Dendritic cell treated with granulocyte-macrophage colony-stimulating factor and Interleukin-4, amounts not matched to agents 40 ng/mL and 50 ng/mL, for 4 days (primary cell): ENCODE results near the gene PAQR8.
A peak's percentile ranks its signal among the peaks of the same experiment; 100 is the strongest.

Experiments
- H3K27ac Mint-ChIP-seq: one replicate; pipeline ENCODE4 v1.8.0; 2022; ENCODE audit warnings: mild to moderate bottlenecking, mixed read lengths
- H3K27me3 Mint-ChIP-seq: one replicate; pipeline ENCODE4 v1.8.0; 2022; ENCODE audit warnings: mild to moderate bottlenecking, mixed read lengths
- H3K36me3 Mint-ChIP-seq: one replicate; pipeline ENCODE4 v1.8.0; 2022; ENCODE audit warnings: low read depth, mixed read lengths
- H3K4me1 Mint-ChIP-seq: one replicate; pipeline ENCODE4 v1.8.0; 2022; ENCODE audit warnings: low read depth, mixed read lengths
- H3K4me3 Mint-ChIP-seq: one replicate; pipeline ENCODE4 v1.8.0; 2022; ENCODE audit warnings: mild to moderate bottlenecking, moderate library complexity, mixed read lengths
- H3K9me3 Mint-ChIP-seq: one replicate; pipeline ENCODE4 v1.8.0; 2022; ENCODE audit warnings: mixed read lengths
- intact Hi-C: fragments of 100-400 bp; cut with micrococcal nuclease; formaldehyde crosslinking; loops from one replicate; pipeline ENCODE4 v1.15.0; 2022

PAQR8 gene

GRCh38 chr6:52360601-52361413 is 1.1 kb upstream of the PAQR8 start:
- no peaks in the 10 kb centered on the region for H3K27me3 Mint-ChIP-seq
- H3K9me3 Mint-ChIP-seq, result no peaks in the 10 kb centered on the region
- H3K27ac Mint-ChIP-seq, result peak overlapping the region; percentile 83
- H3K36me3 Mint-ChIP-seq, result peaks cover 11% of the 10 kb centered on the region
- H3K4me3 Mint-ChIP-seq, result peak overlapping the region; percentile 99
- intact Hi-C loops, result loop anchor here (5.0 kb wide), 1 partner anchor 216 kb away; the partner anchor contains the start of gene TRAM2
- peaks cover 28% of the 10 kb centered on the region for H3K4me1 Mint-ChIP-seq

DNA sequence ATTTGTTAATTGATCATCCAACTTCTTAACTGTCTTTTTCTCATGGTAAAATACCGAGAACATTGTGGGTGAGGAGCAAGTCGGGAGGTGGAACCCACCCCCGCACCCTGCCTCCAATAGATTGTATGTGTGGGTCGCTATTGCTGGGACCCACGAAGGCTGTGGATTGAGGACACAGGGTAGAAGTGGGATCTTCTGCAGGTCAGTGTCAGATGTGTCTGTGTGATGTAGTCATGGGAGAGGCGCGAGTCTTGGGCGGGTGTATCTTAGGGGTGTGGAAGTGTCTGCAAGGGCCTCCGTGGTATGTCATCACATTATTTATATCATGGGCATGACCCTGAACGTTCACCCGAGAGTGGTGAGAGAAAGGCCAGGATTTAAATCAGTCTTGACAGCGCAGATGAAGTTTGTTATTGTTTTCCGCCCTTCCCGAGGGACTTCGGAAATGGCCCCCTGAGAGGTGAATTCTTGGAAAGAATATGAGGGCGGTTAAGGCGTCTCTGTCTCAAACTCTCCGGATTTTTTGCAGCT is 472 bp upstream of the PAQR8 start:
- peak overlapping the region; percentile 99 for H3K4me3 Mint-ChIP-seq
- H3K36me3 Mint-ChIP-seq, result peaks cover 16% of the 10 kb centered on the region
- H3K27me3 Mint-ChIP-seq, result no peaks in the 10 kb centered on the region
- H3K4me1 Mint-ChIP-seq, result peaks cover 27% of the 10 kb centered on the region
- intact Hi-C loops, result loop anchor here (5.0 kb wide), 1 partner anchor 216 kb away; the partner anchor contains the start of gene TRAM2
- peak overlapping the region; percentile 83 for H3K27ac Mint-ChIP-seq
- no peaks in the 10 kb centered on the region for H3K9me3 Mint-ChIP-seq

GRCh38 chr6:52362443-52363227 is 684 bp downstream of the PAQR8 start:
- intact Hi-C loops, result loop anchor here (1.0 to 5.0 kb wide), 2 partner anchors 77 to 215 kb away; partner anchors contain the start of gene TRAM2

GRCh38 chr6:52363228-52363867 is 1.4 kb downstream of the PAQR8 start:
- intact Hi-C loops, result loop anchor here (5.0 kb wide), 1 partner anchor 214 kb away; the partner anchor contains the start of gene TRAM2
- Mint-ChIP-seq H3K4me3 (peak overlapping the region; percentile 99), H3K36me3 (peaks cover 34% of the 10 kb centered on the region), H3K9me3 (no peaks in the 10 kb centered on the region), H3K27ac (peak overlapping the region; percentile 83), H3K27me3 (no peaks in the 10 kb centered on the region), H3K4me1 (peaks cover 27% of the 10 kb centered on the region)

More at GRCh38 chr6:52362443-52363227, 684 bp downstream of the PAQR8 start:
- Mint-ChIP-seq H3K9me3 (no peaks in the 10 kb centered on the region), H3K4me3 (peak overlapping the region; percentile 99), H3K4me1 (peaks cover 27% of the 10 kb centered on the region), H3K27me3 (no peaks in the 10 kb centered on the region), H3K27ac (peak overlapping the region; percentile 83), H3K36me3 (peaks cover 27% of the 10 kb centered on the region)

- Mint-ChIP-seq H3K36me3 (peaks cover 46% of the 10 kb centered on the region), H3K4me1 (peaks cover 27% of the 10 kb centered on the region)
These were observed 2.7 kb downstream of the PAQR8 start for GRCh38 chr6:52364480-52365166.

GRCh38 chr6:52365317-52365716 is 3.4 kb downstream of the PAQR8 start:
- no peaks in the 10 kb centered on the region for H3K9me3 Mint-ChIP-seq
- peaks cover 27% of the 10 kb centered on the region for H3K4me1 Mint-ChIP-seq
- intact Hi-C loops, result no loop called here
- H3K4me3 Mint-ChIP-seq, result no peak overlapping the region
- H3K27me3 Mint-ChIP-seq, result no peaks in the 10 kb centered on the region
- no peak overlapping the region for H3K27ac Mint-ChIP-seq
- peaks cover 53% of the 10 kb centered on the region for H3K36me3 Mint-ChIP-seq

More at GRCh38 chr6:52364480-52365166, 2.7 kb downstream of the PAQR8 start:
- Mint-ChIP-seq H3K9me3 (no peaks in the 10 kb centered on the region), H3K27me3 (no peaks in the 10 kb centered on the region), H3K27ac (no peak overlapping the region), H3K4me3 (no peak overlapping the region)
- intact Hi-C loops, result loop anchor here (5.0 kb wide), 1 partner anchor 213 kb away; the partner anchor contains the start of gene TRAM2

- peaks cover 32% of the 10 kb centered on the region for H3K4me1 Mint-ChIP-seq
- intact Hi-C loops, result no loop called here
- no peaks in the 10 kb centered on the region for H3K27me3 Mint-ChIP-seq
- H3K4me3 Mint-ChIP-seq, result no peak overlapping the region
- peaks cover 58% of the 10 kb centered on the region for H3K36me3 Mint-ChIP-seq
- H3K27ac Mint-ChIP-seq, result no peak overlapping the region
- no peaks in the 10 kb centered on the region for H3K9me3 Mint-ChIP-seq
These were observed 4.1 kb downstream of the PAQR8 start for GRCh38 chr6:52365866-52366540.

DNA sequence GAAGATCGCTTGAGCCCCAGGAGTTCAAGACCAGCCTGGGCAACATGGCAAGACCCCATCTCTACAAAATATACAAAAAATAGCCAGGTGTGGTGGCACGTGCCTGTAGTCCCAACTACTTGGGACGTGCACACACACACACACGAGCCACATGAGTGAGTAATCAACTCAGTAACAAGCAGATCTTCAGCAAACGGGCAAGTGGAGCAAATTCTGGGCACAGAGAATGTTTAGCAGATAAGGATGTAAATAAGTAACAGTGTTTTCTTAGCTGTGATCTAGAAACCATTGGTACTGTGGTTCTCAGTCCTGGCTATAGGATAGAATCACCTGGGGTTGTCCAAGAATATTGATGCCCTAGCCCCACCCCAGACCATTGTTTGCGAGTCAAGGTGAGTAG is 6.1 kb downstream of the PAQR8 start:
- H3K27ac Mint-ChIP-seq, result no peak overlapping the region
- H3K27me3 Mint-ChIP-seq, result no peaks in the 10 kb centered on the region
- H3K36me3 Mint-ChIP-seq, result peaks cover 49% of the 10 kb centered on the region
- intact Hi-C loops, result no loop called here
- H3K4me3 Mint-ChIP-seq, result no peak overlapping the region
- H3K4me1 Mint-ChIP-seq, result peaks cover 20% of the 10 kb centered on the region
- no peaks in the 10 kb centered on the region for H3K9me3 Mint-ChIP-seq

DNA sequence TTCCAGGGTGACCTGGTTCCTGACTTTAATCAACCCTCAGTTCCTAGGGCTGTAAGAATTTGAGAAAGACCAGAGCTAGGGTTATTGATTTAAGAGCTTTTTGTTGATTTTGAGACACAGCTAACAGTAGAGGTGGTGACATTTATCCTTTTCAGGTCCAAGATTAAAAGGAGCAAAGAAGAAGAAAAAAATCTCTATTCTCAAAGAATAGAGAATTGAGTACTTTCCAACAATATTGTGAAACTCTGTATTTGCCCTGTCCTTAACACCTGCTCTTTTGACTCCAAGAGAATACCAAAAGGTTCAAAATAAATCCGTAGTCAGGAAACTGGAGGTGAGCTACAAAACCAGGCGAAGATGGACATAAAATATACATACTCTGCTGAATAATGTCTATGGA is 7.3 kb downstream of the PAQR8 start:
- Mint-ChIP-seq H3K27ac (no peak overlapping the region), H3K4me3 (no peak overlapping the region), H3K4me1 (peaks cover 21% of the 10 kb centered on the region), H3K36me3 (peaks cover 59% of the 10 kb centered on the region), H3K27me3 (no peaks in the 10 kb centered on the region), H3K9me3 (peaks cover 9% of the 10 kb centered on the region)
- intact Hi-C loops, result no loop called here

DNA sequence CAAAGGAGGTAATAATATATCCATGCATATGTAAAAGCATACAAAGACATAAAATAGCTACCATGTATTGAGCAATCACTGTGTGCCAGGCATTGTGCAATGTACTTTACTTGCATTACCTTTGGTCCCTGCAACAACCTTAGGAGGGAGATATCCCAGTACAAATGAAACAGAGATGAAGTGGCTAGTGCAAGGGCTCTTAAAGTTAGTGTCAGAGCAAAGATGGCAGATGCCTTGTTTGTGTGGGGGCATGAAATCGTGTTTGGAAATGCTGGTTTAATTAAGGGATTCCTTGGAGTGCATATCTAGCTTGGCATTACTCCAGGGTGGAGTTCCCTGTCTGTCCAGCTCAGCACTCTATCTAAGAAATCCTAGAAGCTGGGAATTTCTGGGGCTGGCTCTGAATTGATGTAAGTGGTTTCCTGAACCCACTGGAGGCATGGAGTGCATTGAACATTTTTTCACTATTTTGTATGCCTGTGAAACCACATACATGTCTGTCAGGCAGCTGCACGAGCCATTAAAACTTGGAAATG is 9.8 kb downstream of the PAQR8 start:
- peaks cover 52% of the 10 kb centered on the region for H3K36me3 Mint-ChIP-seq
- no peak overlapping the region for H3K4me3 Mint-ChIP-seq
- H3K27me3 Mint-ChIP-seq, result no peaks in the 10 kb centered on the region
- peaks cover 41% of the 10 kb centered on the region for H3K4me1 Mint-ChIP-seq
- intact Hi-C loops, result no loop called here
- H3K27ac Mint-ChIP-seq, result no peak overlapping the region
- peaks cover 10% of the 10 kb centered on the region for H3K9me3 Mint-ChIP-seq

DNA sequence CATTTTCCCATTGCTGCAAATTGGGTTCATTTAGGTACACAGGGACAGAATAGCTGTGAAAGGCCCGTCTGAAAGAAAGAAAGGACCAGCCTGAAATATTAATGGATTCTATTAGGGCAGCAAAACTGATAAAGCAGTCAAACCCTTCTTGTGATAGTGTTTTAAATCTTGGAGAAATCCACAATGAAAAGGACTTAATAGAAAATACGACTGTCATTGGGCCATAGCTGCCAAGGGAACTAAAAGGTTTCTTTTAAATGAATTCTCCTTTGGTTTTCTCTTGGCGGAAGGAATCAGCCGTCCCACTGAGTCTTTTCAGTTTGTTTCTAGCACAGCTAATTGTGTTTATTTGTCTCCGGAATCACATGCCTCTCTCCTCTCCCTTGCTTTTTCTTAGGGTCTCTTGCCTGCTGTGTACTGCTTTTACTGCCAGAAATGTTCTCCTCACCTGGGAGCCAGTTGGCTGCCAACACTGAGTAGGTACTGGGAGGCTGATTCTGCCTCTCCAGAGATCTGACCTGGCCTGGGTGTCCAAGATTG is 11.3 kb downstream of the PAQR8 start:
- Mint-ChIP-seq H3K4me1 (peaks cover 49% of the 10 kb centered on the region), H3K9me3 (peaks cover 10% of the 10 kb centered on the region), H3K36me3 (peaks cover 37% of the 10 kb centered on the region)

DNA sequence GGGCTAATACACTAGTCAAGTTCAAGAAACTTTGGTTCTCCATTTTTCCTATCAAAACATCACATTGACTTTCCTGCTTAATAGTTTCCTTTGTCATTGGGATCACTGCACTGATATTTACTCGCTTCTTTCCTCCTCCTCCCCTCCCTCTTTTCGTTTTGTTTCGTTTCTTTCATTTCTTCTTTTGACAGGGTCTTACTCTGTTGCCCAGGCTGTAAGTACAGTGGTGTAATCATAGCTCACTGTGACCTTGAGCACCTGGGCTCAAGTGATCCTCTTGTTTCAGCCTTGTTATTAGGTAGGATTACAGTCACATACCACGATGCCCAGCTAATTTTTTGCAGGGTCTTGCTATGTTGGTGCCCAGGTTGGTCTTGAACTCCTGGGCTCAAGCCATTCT is 12.3 kb downstream of the PAQR8 start:
- intact Hi-C loops, result no loop called here
- H3K4me1 Mint-ChIP-seq, result peaks cover 54% of the 10 kb centered on the region
- no peaks in the 10 kb centered on the region for H3K27me3 Mint-ChIP-seq
- peaks cover 33% of the 10 kb centered on the region for H3K36me3 Mint-ChIP-seq
- H3K4me3 Mint-ChIP-seq, result no peak overlapping the region
- peaks cover 10% of the 10 kb centered on the region for H3K9me3 Mint-ChIP-seq
- H3K27ac Mint-ChIP-seq, result peak overlapping the region; percentile 22

More for the DNA sequence above, 11.3 kb downstream of the PAQR8 start:
- Mint-ChIP-seq H3K4me3 (no peak overlapping the region), H3K27ac (peak overlapping the region; percentile 22), H3K27me3 (no peaks in the 10 kb centered on the region)
- intact Hi-C loops, result no loop called here
